GM12878 (cell line): ENCODE data around the gene SOX11. TPM values are rescaled to one million over a fixed set of nuclear protein-coding genes. Genes with fewer than 3 reads are reported as not detected.

Source experiments
- ATAC-seq: fragments of 200-7000 bp; cut with Tn5 transposase; 3 replicates; pipeline ENCODE4 v1.9.1; 2020; ENCODE audit warnings: mild to moderate bottlenecking, moderate library complexity
- BruUV-seq: library from RNA; stranded (reverse); fragments of 400-500 nt; replicated peaks from 2 replicates; lab custom pipeline; 2021; lab: Mats Ljungman, UMichigan
- CTCF ChIA-PET: fragments of 300-600 bp; sonication (Branson Sonifier 250); formaldehyde crosslinking; extraction: SDS; loops from one replicate; lab custom pipeline; 2021; ENCODE audit warnings: inconsistent platforms; lab: Yijun Ruan, JAX
- POLR2A ChIA-PET: fragments of 350-600 bp; formaldehyde crosslinking; extraction: SDS; loops from one replicate; lab custom pipeline; 2021; ENCODE audit warnings: inconsistent platforms; lab: Charles Lee
- RAD21 ChIA-PET: fragments of 300-600 bp; sonication (Branson Sonifier 250); formaldehyde crosslinking; loops from one replicate; lab custom pipeline; 2023; ENCODE audit warnings: antibody characterized with exemption; ENCODE audit not compliant: unreplicated experiment; lab: Charles Lee
- SMC1A ChIA-PET: fragments of 300-600 bp; sonication (Branson Sonifier 250); formaldehyde crosslinking; loops from one replicate; lab custom pipeline; 2023; ENCODE audit not compliant: unreplicated experiment, uncharacterized antibody; lab: Charles Lee
- DNase-seq: peaks from one replicate; pipeline ENCODE4 v3.0.0-alpha.2; 2011; ENCODE audit warnings: low read depth, low spot score
- FAIRE-seq: peaks from 3 replicates; lab custom pipeline; 2011; peaks lifted over from hg19 to GRCh38; lab: Jason Lieb, UNC
- H2AFZ ChIP-seq: 2 replicates; pipeline ENCODE4 v1.6.0; 2011; ENCODE audit warnings: low read depth, low read length, control low read depth; ENCODE audit not compliant: control insufficient read depth
- H3K27ac ChIP-seq: 2 replicates; pipeline ENCODE4 v1.5.1; 2011; ENCODE audit warnings: control low read depth; ENCODE audit not compliant: control insufficient read depth, insufficient read depth
- H3K27me3 ChIP-seq, 2 experiments: replicated peaks in 1 of 2; 2 replicates each; pipeline versions ENCODE4 v1.6.0 to v1.6.1; 2011; ENCODE audit warnings: low read length in 1 of 2; ENCODE audit not compliant: control insufficient read depth in 2 of 2, insufficient read depth in 2 of 2
- H3K36me3 ChIP-seq, 2 experiments: 2 replicates each; pipeline ENCODE4 v1.5.1; 2011; ENCODE audit warnings: low read length in 1 of 2; ENCODE audit not compliant: control insufficient read depth in 2 of 2, insufficient read depth in 2 of 2
- H3K4me1 ChIP-seq: 2 replicates; pipeline ENCODE4 v1.6.1; 2011; ENCODE audit warnings: mild to moderate bottlenecking, low read length, moderate library complexity, mixed read lengths; ENCODE audit not compliant: control insufficient read depth, insufficient read depth
- H3K4me2 ChIP-seq: 2 replicates; pipeline ENCODE4 v1.6.0; 2011; ENCODE audit warnings: control low read depth; ENCODE audit not compliant: control insufficient read depth, insufficient read depth
- H3K4me3 ChIP-seq: fragments of 200-600 bp; sonication (generic); 2 replicates; pipeline ENCODE4 v1.5.1; 2016
- H3K79me2 ChIP-seq: 2 replicates; pipeline ENCODE4 v1.6.0; 2011; ENCODE audit warnings: low read length; ENCODE audit not compliant: control insufficient read depth, insufficient read depth
- H3K9ac ChIP-seq: 2 replicates; pipeline ENCODE4 v1.8.0; 2011; ENCODE audit warnings: low read length, control low read depth, mixed read lengths; ENCODE audit not compliant: control insufficient read depth, insufficient read depth
- H3K9me3 ChIP-seq: replicated peaks from 3 replicates; pipeline ENCODE4 v1.5.1; 2011; ENCODE audit warnings: mild to moderate bottlenecking, low read length; ENCODE audit not compliant: control insufficient read depth, insufficient read depth
- H4K20me1 ChIP-seq: 2 replicates; pipeline ENCODE4 v1.6.0; 2011; ENCODE audit not compliant: control insufficient read depth, insufficient read depth
- BCL11A ChIP-seq: IDR thresholded peaks from 2 replicates; pipeline ENCODE4 v1.6.1; 2011; ENCODE audit warnings: low read depth, low read length
- BRCA1 ChIP-seq: IDR thresholded peaks from 2 replicates; pipeline ENCODE4 v1.6.1; 2011; ENCODE audit warnings: low read depth, low read length, improper control_type of control experiment
- CBX3 ChIP-seq: fragments of 200-600 bp; sonication (generic); IDR thresholded peaks from 2 replicates; pipeline ENCODE4 v1.6.1; 2016; ENCODE audit warnings: low read depth, borderline replicate concordance
- E4F1 ChIP-seq: fragments of 450-650 bp; IDR thresholded peaks from 2 replicates; pipeline ENCODE4 v1.6.1; 2018; ENCODE audit warnings: borderline replicate concordance, mild to moderate bottlenecking; ENCODE audit not compliant: partially characterized antibody
- GABPA ChIP-seq: IDR thresholded peaks from 2 replicates; pipeline ENCODE4 v1.6.1; 2014; ENCODE audit warnings: antibody characterized with exemption, low read depth, mild to moderate bottlenecking, inconsistent platforms
- GATAD2B ChIP-seq: fragments of 450-650 bp; conservative IDR thresholded peaks from 2 replicates; pipeline ENCODE4 v1.6.1; 2017; ENCODE audit warnings: low read depth, mild to moderate bottlenecking, moderate library complexity
- NR2C2 ChIP-seq: IDR thresholded peaks from 2 replicates; pipeline ENCODE4 v1.6.1; 2011; ENCODE audit warnings: borderline replicate concordance, low read depth; ENCODE audit not compliant: control insufficient read depth, insufficient read length
- PBX3 ChIP-seq: IDR thresholded peaks from 2 replicates; pipeline ENCODE4 v1.6.1; 2011; ENCODE audit warnings: mild to moderate bottlenecking, low read depth, low read length, moderate library complexity; ENCODE audit not compliant: insufficient replicate concordance
- RAD51 ChIP-seq: fragments of 450-650 bp; IDR thresholded peaks from 2 replicates; pipeline ENCODE4 v1.6.1; 2016; ENCODE audit warnings: moderate library complexity, mild to moderate bottlenecking, inconsistent platforms
- SUPT20H ChIP-seq: IDR thresholded peaks from 2 replicates; pipeline ENCODE4 v1.6.1; 2011; ENCODE audit warnings: low read depth, mild to moderate bottlenecking, low read length, moderate library complexity, borderline replicate concordance; ENCODE audit not compliant: control insufficient read depth
- TARDBP ChIP-seq: IDR thresholded peaks from 2 replicates; pipeline ENCODE4 v1.6.1; 2016; ENCODE audit warnings: borderline replicate concordance
- ZNF24 ChIP-seq: fragments of 450-650 bp; IDR thresholded peaks from 2 replicates; pipeline ENCODE4 v1.6.1; 2017; ENCODE audit warnings: antibody characterized with exemption, mild to moderate bottlenecking
- WGBS: methylation state at CpG from one replicate; pipeline ENCODE4 v1.1.6; 2016; ENCODE audit warnings: low lambda C conversion rate; ENCODE audit not compliant: insufficient replicate concordance, insufficient coverage; ENCODE audit errors: missing lambda C conversion rate; 5-methylcytosine and 5-hydroxymethylcytosine counted together
- in situ Hi-C: fragments of 300-500 bp; cut with MboI; formaldehyde crosslinking; loops from 9 replicates; pipeline ENCODE4 v1.14.3; 2018; ENCODE audit warnings: mixed read lengths
- intact Hi-C: fragments of 100-400 bp; cut with micrococcal nuclease; formaldehyde crosslinking; loops from one replicate; pipeline ENCODE4 v1.14.2; 2022; ENCODE audit not compliant: unreplicated experiment
- polyA plus RNA-seq, 11 experiments: library from polyadenylated mRNA; depleted of rRNA in 4 of 11; unstranded in 6 of 11; stranded (reverse) in 5 of 11; fragments of >200 nt; fragmentation: Nextera tagmentation in 4 of 11; fragmentation: Illumina TruSeq in 1 of 11; extraction: Ambion mirVana in 4 of 11; extraction: Trizol in 1 of 11; gene quantifications; 1 replicate in 1 of 11; 2 replicates in 10 of 11; pipeline versions ENCODE4 v1.2.1 to v1.2.3, GENCODE V29; 2011 to 2016; ENCODE audit warnings: inconsistent platforms in 2 of 11, missing spikeins in 2 of 11, low read depth in 1 of 11
- total RNA-seq, 4 experiments: library from RNA; depleted of rRNA in 3 of 4; stranded (reverse); fragments of >200 nt in 3 of 4; fragmentation: Illumina TruSeq in 1 of 4; extraction: Trizol in 1 of 4; gene quantifications; 2 replicates each; pipeline versions ENCODE4 v1.2.1 to v1.2.3, GENCODE V29; 2013 to 2021
- TF ChIP-seq, protein P1 (sequence below): fragments of 450-650 bp; IDR thresholded peaks from 2 replicates; pipeline ENCODE4 v1.6.1; 2017; ENCODE audit warnings: antibody characterized with exemption, mild to moderate bottlenecking, moderate library complexity
- TF ChIP-seq, protein P2 (sequence below): fragments of 450-650 bp; IDR thresholded peaks from 2 replicates; pipeline ENCODE4 v1.6.1; 2017; ENCODE audit warnings: mild to moderate bottlenecking, low read depth, inconsistent platforms; ENCODE audit not compliant: poor library complexity, severe bottlenecking

The SOX11 gene
- total and polyA plus RNA-seq, 10 of the 15 experiments (the other 5 are each of a cell fraction or from before 2014, with no cell fraction given): 0.03 to 0.04 (median 0.03) TPM; not detected in 7

DNA sequence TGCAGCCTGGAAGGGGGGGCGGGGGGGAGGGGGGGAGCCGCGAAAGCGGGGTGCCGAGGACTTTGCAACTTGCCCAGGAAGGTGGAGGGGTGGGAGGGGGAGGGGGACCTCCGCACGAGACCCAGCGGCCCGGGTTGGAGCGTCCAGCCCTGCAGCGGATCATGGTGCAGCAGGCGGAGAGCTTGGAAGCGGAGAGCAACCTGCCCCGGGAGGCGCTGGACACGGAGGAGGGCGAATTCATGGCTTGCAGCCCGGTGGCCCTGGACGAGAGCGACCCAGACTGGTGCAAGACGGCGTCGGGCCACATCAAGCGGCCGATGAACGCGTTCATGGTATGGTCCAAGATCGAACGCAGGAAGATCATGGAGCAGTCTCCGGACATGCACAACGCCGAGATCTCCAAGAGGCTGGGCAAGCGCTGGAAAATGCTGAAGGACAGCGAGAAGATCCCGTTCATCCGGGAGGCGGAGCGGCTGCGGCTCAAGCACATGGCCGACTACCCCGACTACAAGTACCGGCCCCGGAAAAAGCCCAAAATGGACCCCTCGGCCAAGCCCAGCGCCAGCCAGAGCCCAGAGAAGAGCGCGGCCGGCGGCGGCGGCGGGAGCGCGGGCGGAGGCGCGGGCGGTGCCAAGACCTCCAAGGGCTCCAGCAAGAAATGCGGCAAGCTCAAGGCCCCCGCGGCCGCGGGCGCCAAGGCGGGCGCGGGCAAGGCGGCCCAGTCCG lies 540 bp downstream of the SOX11 start:
- no peak overlapping the region for H3K4me2 ChIP-seq
- CTCF ChIA-PET: no interaction called here

More for the DNA sequence above, 540 bp downstream of the SOX11 start:
- no peak overlapping the region for H3K4me3 ChIP-seq
- intact Hi-C loops: no loop called here
- H3K36me3 ChIP-seq: no peaks in the 10 kb centered on the region
- no peak for FAIRE-seq
- no peak for DNase-seq
- no peak overlapping the region for H3K9ac ChIP-seq
- RAD21 ChIA-PET: no interaction called here
- TF ChIP-seq E4F1 (no peak), BRCA1 (no peak), BCL11A (no peak), NR2C2 (no peak), RAD51 (no peak), SUPT20H (no peak), ZNF24 (no peak), CBX3 (no peak), GABPA (no peak), TARDBP (no peak), PBX3 (no peak), GATAD2B (no peak)
- TF ChIP-seq, protein P1, sequence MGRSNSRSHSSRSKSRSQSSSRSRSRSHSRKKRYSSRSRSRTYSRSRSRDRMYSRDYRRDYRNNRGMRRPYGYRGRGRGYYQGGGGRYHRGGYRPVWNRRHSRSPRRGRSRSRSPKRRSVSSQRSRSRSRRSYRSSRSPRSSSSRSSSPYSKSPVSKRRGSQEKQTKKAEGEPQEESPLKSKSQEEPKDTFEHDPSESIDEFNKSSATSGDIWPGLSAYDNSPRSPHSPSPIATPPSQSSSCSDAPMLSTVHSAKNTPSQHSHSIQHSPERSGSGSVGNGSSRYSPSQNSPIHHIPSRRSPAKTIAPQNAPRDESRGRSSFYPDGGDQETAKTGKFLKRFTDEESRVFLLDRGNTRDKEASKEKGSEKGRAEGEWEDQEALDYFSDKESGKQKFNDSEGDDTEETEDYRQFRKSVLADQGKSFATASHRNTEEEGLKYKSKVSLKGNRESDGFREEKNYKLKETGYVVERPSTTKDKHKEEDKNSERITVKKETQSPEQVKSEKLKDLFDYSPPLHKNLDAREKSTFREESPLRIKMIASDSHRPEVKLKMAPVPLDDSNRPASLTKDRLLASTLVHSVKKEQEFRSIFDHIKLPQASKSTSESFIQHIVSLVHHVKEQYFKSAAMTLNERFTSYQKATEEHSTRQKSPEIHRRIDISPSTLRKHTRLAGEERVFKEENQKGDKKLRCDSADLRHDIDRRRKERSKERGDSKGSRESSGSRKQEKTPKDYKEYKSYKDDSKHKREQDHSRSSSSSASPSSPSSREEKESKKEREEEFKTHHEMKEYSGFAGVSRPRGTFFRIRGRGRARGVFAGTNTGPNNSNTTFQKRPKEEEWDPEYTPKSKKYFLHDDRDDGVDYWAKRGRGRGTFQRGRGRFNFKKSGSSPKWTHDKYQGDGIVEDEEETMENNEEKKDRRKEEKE: no peak
- TF ChIP-seq, protein P2, sequence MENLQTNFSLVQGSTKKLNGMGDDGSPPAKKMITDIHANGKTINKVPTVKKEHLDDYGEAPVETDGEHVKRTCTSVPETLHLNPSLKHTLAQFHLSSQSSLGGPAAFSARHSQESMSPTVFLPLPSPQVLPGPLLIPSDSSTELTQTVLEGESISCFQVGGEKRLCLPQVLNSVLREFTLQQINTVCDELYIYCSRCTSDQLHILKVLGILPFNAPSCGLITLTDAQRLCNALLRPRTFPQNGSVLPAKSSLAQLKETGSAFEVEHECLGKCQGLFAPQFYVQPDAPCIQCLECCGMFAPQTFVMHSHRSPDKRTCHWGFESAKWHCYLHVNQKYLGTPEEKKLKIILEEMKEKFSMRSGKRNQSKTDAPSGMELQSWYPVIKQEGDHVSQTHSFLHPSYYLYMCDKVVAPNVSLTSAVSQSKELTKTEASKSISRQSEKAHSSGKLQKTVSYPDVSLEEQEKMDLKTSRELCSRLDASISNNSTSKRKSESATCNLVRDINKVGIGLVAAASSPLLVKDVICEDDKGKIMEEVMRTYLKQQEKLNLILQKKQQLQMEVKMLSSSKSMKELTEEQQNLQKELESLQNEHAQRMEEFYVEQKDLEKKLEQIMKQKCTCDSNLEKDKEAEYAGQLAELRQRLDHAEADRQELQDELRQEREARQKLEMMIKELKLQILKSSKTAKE: no peak
- no peaks in the 10 kb centered on the region for H4K20me1 ChIP-seq
- no TSS peak for BruUV-seq
- SMC1A ChIA-PET: no interaction called here
- H2AFZ ChIP-seq: no peak overlapping the region
- no peaks in the 10 kb centered on the region for H3K4me1 ChIP-seq
- peaks cover 0 to 9% of the 10 kb centered on the region in 2 experiments; a peak in 3 of 4 replicates for H3K27me3 ChIP-seq
- ATAC-seq: no peak
- no peak overlapping the region for H3K27ac ChIP-seq
- H3K9me3 ChIP-seq: peaks cover 2% of the 10 kb centered on the region; the same call in 2 of the 3 replicates
- no peaks in the 10 kb centered on the region for H3K79me2 ChIP-seq
- in situ Hi-C loops: no loop called here
- POLR2A ChIA-PET: no interaction called here
- WGBS: 86% methylated on average over 43 of the region's 69 CpGs
